NCI-H2171 (cell line): Measurements from ENCODE around the gene DPP6.
"Not testable (repeated sequence)": the region's sequence is repeated elsewhere in the genome, so short reads cannot be mapped to it uniquely, and the experiment has no call there.

Experiments used
- DNase-seq: peaks from one replicate; lab custom pipeline; 2025; lab: John Stamatoyannopoulos, UW

Gene DPP6

GRCh38 chr7:154928136-154929005, 876.2 kb downstream of the DPP6 start:
- no peak for DNase-seq

GRCh38 chr7:154929006-154929726, 877.0 kb downstream of the DPP6 start:
- no peak for DNase-seq

- no peak for DNase-seq
Observed at GRCh38 chr7:154931906-154932305, 879.7 kb downstream of the DPP6 start.

- DNase-seq: not testable (repeated sequence)
Observed at GRCh38 chr7:154934353-154934952, 882.3 kb downstream of the DPP6 start.

- DNase-seq: no peak
Observed at GRCh38 chr7:154937837-154938236, 885.6 kb downstream of the DPP6 start.

- DNase-seq: no peak
Observed at GRCh38 chr7:154942691-154943090, 890.5 kb downstream of the DPP6 start.
